Pulmonary artery endothelial cell (primary cell): Measurements from ENCODE around the gene ADO. TPM values are rescaled to one million over a fixed set of nuclear protein-coding genes. Genes with fewer than 3 reads are reported as not detected.

ENCODE experiments used
- total RNA-seq: library from RNA; depleted of rRNA; stranded (reverse); fragments of >200 nt; gene quantifications from 2 replicates; pipeline ENCODE4 v1.2.3, GENCODE V29; 2014

The ADO gene
- total RNA-seq, 1 donor from 2014 or later, result 16.6 TPM

Other genes starting within 250 kb of the ADO start
- 0.04 and 0.07 TPM in 2 replicates for gene EGR2, start 11.6 kb downstream of the ADO start, total RNA-seq